ENCODE measurements around the gene KRT76. TPM values are rescaled to one million over a fixed set of nuclear protein-coding genes. Genes with fewer than 3 reads are reported as not detected.

KRT76 gene
- total RNA-seq, 1 donor from 2014 or later: not detected

GRCh38 chr12:52813203-52813819 lies 36.2 kb upstream of the KRT76 start:
- intact Hi-C loops (cut with micrococcal nuclease): no loop called here

- intact Hi-C loops (cut with micrococcal nuclease): no loop called here
Observed at GRCh38 chr12:52812749-52813148, 35.6 kb upstream of the KRT76 start.

- intact Hi-C loops (cut with micrococcal nuclease): no loop called here
Observed at GRCh38 chr12:52812073-52812400, 34.9 kb upstream of the KRT76 start.

- intact Hi-C loops (cut with micrococcal nuclease): no loop called here
Observed at GRCh38 chr12:52811191-52812072, 34.3 kb upstream of the KRT76 start.

GRCh38 chr12:52810554-52810953 lies 33.4 kb upstream of the KRT76 start:
- intact Hi-C loops (cut with micrococcal nuclease): no loop called here

GRCh38 chr12:52809166-52809565 lies 32.0 kb upstream of the KRT76 start:
- intact Hi-C loops (cut with micrococcal nuclease): no loop called here

- intact Hi-C loops (cut with micrococcal nuclease): no loop called here
Observed at GRCh38 chr12:52808573-52809160, 31.5 kb upstream of the KRT76 start.

- intact Hi-C loops (cut with micrococcal nuclease): no loop called here
Observed at GRCh38 chr12:52807544-52808470, 30.7 kb upstream of the KRT76 start.

- intact Hi-C loops (cut with micrococcal nuclease): no loop called here
Observed at GRCh38 chr12:52806821-52807543, 29.8 kb upstream of the KRT76 start.

GRCh38 chr12:52806169-52806811 lies 29.1 kb upstream of the KRT76 start:
- intact Hi-C loops (cut with micrococcal nuclease): no loop called here

- intact Hi-C loops (cut with micrococcal nuclease): no loop called here
Observed at GRCh38 chr12:52805739-52806138, 28.6 kb upstream of the KRT76 start.

GRCh38 chr12:52805000-52805399 lies 27.9 kb upstream of the KRT76 start:
- intact Hi-C loops (cut with micrococcal nuclease): no loop called here

- intact Hi-C loops (cut with micrococcal nuclease): no loop called here
Observed at GRCh38 chr12:52802442-52802841, 25.3 kb upstream of the KRT76 start.

- intact Hi-C loops (cut with micrococcal nuclease): no loop called here
Observed at GRCh38 chr12:52801773-52802172, 24.6 kb upstream of the KRT76 start.

- intact Hi-C loops (cut with micrococcal nuclease): no loop called here
Observed at GRCh38 chr12:52800259-52800917, 23.2 kb upstream of the KRT76 start.

- intact Hi-C loops (cut with micrococcal nuclease): no loop called here
Observed at GRCh38 chr12:52799505-52800211, 22.5 kb upstream of the KRT76 start.

- intact Hi-C loops (cut with micrococcal nuclease): no loop called here
Observed at GRCh38 chr12:52798671-52799504, 21.7 kb upstream of the KRT76 start.

- intact Hi-C loops (cut with micrococcal nuclease): no loop called here
Observed at GRCh38 chr12:52798003-52798670, 21.0 kb upstream of the KRT76 start.
